Hematopoietic multipotent progenitor cell treated with erythropoietin and hydrocortisone succinate and interleukin-3 and kit ligand, for 4 days (in vitro differentiated cells): ENCODE measurements around the gene BMPER.

Experiments
- DNase-seq: peaks from one replicate; pipeline ENCODE4 v3.0.0-alpha.2; 2015

Gene BMPER

DNA sequence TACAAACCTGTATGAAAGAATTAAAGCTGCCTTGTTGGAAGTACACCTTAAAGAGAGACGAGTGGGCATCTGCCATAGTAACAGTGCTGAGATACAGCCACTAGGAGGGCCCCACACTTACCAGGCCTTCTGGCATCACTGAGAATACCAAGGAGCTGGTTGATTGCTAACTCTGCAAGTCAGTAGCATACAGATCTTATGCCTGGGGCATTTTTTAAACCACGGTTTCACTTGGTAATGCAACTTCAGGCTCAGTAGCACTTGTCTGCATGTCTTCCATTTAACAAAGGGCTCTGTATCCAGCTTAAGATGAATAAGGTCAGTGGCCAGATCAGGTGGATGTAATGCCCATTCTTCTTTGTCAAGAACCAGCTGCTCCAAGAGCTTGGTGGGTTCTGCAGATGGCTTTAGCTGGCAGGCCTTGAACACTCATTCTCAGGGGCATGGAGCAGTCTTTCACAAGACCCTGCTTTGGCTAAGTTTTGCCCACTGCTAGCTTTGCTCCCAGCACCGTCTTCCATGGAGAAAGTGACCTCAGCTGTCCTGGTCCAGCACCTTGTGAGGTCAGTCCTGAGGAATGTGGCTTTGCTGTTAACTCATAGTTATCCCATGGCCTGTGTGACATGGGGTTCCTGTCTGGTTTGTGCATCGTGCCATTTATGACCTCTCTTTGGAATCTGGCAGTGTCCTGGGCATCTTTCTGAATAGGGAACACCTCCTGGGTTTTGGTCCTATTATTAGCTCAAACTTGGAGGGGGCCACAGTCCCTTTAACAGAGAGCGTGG lies 68.1 kb downstream of the BMPER start:
- DNase-seq, result no peak

DNA sequence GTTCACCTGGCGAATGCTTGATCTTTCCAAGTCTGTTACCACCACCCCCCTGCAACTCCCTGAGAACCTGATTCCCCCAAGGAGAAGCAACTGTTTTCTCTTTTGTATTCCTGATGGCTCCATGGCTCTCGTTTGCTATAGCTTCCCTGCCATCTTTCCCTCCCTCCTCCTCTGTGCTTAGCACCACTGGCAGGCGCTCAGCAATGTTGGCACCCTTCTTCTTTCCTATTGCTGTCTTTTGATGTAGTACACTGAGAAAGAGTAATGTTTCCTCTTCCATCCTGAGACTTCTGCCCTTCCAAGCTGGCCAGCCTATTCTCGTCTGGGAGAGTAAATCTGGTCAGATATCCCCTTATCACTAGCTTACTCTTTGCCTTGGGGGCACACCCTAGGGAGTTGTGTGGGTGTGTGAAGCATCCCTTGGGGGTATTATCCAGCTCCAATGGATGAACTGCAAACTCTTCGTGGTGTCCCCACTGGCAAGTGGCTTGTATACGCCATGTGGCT lies 74.0 kb downstream of the BMPER start:
- no peak for DNase-seq

DNA sequence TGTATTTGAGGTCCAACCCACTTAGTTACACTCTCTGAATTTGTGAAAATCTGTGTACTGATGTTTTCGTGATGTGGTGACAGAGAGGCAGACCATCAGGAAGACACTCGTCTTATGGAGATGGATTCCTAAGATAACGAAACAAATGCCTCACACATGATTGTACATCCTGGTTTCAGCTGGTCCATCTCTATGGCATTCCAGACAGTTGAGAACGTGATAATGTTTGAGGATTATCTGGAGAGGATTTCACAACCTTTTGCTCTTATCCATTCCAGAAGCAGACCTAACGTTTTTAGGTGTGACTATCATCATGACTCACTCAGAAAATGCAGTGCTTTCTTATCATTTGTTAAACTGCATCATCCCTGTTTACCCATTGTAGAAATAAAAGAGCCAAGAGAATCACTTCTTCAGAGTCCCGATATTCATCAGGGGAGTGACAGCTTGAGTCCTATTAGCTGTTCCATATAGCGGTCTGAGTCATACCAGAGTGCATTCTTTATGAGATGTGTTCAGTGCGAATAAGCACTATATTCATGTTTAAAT lies 74.5 kb downstream of the BMPER start:
- no peak for DNase-seq

DNA sequence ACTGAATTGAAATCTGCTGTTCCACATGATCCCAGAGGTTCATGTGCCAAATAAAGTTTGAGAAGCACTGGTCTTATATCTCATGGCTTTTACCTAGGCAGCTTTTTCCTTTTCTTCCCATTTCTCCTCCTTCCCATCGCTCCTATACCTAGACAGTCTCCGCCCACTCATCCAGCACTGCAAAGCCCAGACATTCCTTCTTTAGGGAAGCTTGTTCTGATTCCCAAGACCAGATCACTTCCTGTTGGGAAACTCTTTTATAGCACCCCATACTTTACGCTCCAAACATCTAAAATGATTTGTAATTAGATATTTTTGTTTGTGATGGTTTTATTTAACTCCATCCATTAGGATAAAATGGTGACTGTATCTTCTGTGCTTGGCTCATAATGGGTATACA lies 75.9 kb downstream of the BMPER start:
- no peak for DNase-seq

DNA sequence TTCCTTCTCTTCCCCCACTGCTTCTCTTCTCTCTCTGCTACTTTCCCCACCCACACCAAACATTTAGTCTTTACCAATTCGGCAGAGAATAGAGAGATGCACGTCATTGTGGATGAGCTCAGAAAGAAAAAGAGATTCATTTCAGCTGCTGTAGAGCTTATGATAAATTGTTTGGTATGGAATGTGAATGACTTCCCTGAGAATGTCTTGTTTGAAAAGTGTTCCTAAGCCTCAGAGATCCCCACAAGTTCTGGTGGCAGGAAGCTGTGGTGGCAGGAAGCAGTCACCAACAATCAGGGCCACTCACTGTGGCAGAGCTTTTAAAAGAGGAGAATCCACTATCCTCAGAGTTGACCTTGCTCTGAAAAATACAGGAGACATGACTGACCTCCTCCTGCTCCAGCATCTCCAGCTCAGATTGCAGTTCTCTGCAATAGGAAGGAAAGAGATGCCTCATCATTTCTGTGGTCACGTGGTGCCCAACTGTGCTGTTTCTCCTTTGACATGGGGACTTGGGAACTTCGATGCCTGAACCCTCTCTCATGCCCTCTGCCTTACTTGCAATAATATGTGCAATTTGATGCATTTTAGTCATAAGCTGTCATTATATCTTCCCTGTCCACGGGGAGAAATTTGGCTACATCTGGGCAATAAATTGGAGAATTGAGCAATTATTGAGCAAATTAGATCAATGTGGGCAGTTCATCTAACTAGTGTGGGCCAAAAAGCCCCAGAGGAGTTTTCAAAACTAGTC lies 76.5 kb downstream of the BMPER start:
- no peak for DNase-seq

DNA sequence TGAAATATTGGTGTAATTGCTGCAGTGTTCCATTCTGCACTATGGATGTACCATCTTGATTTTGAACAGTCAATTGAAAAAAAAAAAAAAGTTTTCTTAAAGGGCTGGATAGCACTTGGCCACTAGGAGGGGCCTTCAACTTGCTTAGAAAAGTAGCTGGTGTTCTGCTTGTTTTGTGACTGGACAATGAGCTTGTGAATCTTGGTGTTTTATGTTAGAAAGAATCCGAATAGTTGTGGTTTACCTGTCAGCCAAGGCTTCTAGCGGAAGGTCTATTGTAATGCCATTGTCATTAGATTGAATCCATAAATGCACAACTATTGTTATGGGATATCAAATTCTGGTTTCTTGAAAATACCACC lies 77.1 kb downstream of the BMPER start:
- peak; percentile 53 for DNase-seq

DNA sequence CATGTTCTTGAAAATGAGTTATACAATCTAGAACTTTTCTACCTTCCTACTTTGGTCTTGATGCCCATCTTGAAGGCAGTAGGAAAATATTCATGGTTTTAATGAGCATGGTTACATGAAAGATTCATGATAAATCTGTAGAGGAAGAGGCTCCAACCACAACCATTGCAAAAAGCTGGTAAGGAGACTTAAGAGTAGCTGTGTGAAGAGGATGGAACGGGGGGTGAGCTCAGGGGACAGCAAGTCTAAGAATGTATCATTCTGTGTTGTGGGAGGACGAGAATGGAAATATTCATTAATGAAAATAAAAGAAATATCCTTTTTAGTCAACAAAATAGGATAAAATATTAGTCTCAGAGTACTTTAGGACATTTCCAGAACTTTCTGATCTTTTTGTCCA lies 81.1 kb downstream of the BMPER start:
- no peak for DNase-seq

DNA sequence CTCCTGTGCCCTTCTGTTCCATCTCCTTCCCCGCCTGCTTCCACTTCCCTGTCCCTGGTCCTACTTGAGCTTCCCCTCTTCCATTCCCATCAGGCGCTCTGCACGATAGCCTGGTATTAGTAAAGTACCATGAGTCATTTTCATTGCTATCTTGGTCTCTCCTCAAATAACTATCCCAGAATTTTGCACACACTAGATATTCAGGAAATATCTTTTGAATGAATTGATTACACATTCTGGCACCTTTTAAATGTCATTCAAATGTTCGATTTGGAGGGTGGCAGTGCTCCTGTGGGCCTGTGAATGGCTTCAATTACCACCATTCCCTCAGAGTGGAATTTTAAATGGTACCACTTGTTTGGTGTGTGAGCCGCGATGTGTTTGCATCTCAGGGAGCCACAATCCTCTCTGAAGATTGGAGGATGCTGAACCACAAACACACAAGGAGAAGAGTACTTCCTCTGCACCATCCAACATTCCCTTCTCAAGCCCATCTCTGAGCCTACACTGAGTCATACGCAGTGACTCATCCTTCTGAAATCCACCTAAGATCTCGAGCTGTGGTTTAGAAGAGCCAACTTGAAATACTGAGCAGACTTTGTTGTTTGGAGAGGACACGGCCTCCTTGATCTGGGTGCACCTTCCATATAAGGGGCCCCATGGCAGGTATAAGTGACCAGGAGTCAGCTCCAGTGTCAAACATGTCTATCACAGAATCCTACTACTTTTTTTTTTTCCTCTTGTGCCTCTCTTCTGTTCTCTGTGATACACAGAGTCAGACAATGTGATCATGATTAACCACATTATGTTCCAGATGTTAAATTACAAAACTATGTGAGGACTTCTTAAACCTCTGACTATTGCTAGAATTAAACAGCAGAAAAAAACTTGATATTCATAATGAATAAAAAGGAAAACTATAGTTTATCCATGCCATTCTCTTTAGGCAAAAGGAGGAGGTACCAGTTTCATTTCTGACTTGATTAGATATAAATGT lies 81.9 kb downstream of the BMPER start:
- DNase-seq, result peak; percentile 32

DNA sequence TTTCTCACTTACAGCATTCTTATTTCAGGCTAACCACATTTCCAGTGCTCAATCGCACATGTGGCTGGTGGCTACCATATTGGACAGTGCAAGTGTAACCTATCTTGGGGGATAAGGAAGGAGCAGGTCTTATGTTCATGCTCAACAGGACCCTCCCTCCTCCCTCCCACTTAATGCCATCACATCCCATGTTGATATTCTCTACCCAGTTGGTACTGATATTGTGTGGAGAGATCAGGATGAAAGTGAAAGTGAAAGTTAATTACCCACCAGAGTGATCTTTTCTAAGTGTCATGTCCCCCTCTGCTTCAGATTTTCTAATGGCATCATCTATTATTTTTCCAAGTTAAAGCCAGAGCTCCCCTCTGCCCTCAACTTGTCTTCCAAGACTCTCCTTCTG lies 91.6 kb downstream of the BMPER start:
- no peak for DNase-seq

DNA sequence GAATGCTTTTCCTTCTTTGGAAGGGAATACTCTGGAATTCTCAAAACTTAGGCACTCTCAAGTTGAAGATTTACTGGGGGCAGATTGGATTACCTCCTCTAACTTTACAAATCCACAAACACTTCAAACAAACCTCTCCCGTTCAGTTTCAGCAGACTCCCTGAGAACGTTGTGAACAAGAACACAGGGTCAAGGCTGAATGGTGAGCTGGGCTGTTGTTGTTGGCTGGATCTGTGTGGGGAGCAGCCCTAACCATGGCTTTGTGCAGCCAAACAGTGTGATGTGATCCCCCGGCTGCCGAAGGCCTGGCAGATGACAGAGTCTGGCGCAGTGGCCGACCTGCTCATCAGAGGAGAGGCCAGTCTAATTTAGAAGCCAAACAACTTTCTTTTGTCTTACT lies 93.1 kb downstream of the BMPER start:
- no peak for DNase-seq

DNA sequence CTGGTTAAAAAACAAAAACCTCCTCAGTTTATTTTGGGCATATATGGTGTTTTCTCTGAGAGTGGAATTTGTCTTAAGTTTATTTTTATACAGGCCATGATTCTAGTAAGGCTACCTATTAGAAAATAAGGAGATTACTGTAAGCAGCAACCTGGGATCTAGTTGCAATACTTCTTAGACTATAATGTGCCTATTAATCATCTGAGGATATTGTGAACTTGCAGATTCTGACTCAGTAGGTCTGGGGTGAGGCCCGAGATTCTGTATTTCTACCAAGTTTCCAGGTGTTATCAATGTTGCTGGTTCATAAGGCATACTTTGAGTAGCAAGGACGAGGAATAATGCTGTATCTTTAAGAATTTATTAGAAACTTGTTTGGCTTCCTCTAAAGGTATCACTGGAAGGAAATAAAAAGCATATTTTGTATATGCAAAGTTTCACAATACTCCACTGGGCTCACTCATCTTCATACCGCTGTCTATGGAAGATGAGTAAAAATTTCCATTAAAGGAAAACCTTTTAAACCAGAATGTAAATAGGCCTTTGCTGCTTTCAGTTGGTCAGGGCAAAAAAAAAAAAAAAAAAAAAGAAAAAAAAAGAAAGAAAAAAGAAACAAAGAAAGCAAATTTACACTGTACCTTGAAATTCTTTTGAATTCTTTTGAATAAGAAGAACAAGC lies 105.8 kb downstream of the BMPER start:
- no peak for DNase-seq

DNA sequence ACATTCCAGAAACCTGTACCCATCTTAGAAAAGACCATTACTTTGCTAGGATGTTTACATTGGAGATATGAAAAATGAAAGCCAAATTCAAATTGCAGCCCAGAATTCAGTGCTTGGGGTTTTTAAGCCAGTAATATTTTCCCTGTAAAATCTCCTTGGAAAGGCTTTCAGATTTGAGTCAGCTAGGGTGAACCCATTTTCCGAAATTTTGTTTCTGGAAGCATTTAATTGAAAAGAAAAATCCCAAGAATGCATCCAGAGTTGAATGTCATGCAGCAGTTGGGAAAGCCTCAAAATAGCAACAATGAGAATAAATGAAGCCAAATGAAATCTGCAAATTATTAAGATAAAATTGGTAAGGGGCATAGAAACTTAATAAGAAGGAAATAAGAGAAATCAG lies 106.4 kb downstream of the BMPER start:
- no peak for DNase-seq

DNA sequence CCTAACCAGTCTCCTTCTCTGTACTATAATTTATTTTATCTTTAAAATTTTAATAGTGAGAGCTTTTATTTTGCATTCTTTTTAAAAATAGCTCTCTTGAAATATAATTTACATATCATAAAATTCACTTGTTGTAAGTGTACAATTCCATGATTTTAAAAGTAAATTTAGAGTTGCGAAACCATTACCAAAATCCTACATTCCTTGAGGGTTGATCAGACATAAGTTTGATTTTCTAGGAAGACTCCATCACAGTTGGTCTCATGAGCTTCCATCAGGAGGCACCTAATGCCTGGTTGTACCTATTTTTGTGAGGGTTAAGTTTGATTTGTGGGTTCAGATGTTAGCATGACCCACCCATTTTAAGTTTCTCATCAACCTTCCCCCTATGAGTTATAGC lies 108.1 kb downstream of the BMPER start:
- DNase-seq, result no peak

DNA sequence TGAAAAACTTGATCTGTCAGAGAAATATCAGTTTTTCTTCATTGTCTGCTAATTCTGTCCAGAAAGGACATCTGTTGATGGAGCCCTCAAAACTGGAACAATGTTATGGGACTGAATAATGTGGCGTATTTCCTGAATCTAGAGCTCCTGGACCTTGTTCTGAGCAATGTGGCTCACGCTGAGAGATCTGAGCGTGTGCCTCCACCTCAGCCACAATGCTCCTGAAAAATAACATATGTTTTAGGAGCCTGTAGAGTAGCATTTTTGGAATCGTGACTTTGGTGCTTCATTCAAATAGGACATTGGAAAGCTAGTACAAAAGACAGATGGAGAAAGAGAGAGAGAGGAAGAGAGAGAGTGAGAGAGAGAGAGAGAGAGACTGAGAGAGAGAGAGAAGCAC lies 110.3 kb downstream of the BMPER start:
- no peak for DNase-seq

DNA sequence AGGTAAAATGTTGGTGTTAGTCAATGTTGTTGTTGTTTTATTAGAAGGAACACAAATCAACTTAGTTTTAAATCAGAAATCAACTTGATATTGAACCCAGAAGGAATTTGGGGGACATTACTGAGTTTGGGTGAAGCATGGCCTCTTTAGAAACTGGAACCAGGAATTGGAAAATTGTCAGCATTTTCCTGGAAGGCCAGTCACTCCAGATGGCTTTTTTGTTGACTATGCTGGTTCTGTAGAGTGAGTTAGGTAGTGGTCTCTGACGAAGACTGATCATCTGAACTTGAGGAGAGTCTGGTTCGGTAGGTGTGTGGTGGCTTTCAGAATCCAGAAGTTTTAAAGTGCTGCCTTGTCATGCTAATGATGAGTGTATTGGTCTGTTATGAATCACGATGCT lies 111.5 kb downstream of the BMPER start:
- no peak for DNase-seq

DNA sequence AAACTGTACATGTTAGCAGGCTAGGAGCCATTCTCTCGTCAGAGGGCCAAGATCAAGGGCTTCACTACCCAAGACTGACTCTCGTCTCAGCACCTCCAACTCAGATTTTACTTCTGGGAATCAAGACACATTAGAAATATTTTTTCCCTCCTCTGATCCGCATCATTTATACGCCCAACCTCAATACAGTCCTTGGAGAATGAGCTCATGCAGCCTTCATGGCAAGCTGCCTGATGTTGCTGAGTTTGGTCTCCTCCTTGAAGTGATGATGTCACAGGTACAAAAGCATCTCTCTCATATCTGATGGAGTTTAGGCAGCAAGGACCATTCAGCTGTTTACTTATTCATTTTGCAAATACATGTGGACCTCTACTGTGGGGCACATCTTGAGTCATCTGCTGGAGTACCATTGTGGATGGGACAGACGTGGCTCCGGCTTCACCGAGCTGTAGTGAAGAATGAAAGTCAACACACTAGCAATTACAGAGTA lies 114.0 kb downstream of the BMPER start:
- DNase-seq, result no peak

DNA sequence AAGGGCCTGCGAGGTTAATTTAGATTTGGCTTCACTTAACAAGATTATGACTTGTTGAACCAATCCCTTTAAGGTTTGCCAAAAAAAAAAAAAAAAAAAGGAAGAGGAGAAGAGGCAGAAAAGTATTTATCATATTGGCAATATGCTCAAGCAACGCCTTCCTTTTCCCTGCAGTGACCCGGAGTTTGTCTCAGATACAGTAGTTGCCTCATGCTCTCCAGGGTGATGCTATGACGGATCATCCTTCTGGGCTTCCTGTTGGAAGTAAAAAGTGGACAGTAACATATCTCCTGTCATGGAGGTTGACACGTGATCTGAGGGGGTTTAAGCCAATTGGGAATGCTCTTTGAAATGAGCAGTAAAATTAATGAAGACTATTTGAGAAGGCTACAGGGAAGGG lies 117.3 kb downstream of the BMPER start:
- DNase-seq, result no peak

DNA sequence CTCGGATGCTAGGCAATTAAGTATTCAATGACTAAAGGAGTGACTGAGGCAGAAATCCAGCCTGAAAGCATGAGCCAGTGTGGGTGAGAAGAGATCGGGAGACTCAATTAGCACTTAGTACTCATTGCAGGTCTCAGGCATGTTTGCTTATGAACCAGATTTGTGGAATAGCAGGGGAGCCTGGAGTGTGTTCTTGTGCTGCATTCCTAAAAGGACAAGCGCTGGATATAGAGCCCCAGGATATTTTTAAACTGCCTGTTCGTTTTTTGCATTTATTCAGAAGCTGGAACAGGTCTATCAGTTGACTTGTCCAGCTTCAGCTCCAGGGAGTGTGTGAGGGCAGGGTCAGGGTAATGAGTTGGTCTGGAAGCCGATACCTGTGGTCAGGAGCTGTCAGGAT lies 120.3 kb downstream of the BMPER start:
- DNase-seq, result no peak

DNA sequence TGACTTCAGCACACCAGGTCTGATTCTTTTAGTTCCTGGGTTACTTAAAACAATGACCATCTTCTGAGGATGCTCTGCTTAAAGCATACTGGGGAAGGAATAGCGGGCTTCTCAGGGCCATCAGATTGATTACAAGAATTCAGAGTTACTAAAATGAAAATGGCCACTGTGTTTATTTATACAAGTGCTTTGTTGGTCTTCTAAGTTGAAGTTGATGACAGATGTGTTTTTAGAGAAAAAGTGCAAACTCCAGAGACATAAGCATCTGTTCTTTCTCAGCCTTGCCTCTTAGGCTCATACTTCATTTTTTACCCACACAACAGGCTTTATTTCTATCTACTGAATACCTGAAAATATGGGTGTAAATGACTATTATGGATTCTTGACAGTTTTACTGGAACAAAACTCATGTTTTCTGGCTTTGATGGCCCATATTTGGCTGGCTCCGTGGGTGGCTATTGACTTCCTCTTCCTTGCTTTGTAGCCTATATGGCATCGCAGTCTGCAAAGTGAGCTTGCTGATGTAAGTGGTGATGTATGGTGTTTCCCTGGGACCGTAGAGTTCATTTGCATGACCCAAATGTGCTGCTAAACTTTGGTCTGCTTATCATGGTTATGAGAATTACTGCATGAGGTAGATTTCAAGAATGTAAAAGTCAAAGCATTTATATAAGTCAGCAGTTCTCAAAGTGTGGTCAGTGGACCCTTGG lies 121.3 kb downstream of the BMPER start:
- no peak for DNase-seq

DNA sequence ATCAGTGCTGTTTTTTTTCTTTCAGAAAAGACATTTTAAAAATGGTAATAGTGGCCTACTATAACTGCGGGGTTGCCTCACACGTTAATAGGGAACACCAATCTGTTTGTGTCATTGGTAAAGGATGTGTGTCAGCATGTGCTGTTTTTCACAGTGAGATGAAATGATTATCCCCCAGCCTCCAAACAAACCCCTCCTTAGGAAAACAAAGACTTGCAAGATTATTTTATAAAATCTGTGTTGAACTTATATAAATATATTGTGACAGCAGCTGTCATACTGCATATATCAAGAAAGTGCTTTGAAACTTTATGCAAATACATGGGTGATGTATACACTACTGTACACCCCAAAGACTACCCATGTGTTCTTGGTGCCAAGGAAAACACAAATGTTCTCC lies 125.8 kb downstream of the BMPER start:
- no peak for DNase-seq

DNA sequence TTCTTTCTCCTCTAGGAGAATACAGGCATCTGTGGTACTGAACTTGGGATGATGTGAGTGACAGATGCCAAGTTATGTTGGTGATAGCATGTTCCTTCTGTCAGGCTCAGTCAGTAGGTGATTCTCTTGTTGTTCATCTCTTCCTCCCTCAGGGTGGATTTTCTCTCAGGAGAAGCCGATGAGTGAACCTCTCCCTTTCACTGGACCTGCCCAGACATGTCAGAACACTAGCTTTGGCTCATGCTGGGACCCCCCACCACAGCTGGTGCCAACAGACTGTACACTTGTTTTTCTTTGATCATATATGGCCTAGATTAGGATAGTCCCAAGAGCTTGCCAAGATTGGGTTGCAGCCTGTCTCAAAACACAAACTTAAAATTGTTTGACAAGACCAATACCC lies 129.4 kb downstream of the BMPER start:
- no peak for DNase-seq
